Activated CD4-positive, alpha-beta T cell treated with anti-CD3 and anti-CD28 coated beads, Interleukin-10, Interleukin-2, amounts not matched to agents 100 ng/mL and 50 ng/mL, durations not matched to agents 16 hours and 8 hours (primary cell): ENCODE results near the gene SLC25A38.

Source experiments
- DNase-seq: peaks from one replicate; pipeline ENCODE4 v3.0.0-alpha.2; 2020

SLC25A38 gene

DNA sequence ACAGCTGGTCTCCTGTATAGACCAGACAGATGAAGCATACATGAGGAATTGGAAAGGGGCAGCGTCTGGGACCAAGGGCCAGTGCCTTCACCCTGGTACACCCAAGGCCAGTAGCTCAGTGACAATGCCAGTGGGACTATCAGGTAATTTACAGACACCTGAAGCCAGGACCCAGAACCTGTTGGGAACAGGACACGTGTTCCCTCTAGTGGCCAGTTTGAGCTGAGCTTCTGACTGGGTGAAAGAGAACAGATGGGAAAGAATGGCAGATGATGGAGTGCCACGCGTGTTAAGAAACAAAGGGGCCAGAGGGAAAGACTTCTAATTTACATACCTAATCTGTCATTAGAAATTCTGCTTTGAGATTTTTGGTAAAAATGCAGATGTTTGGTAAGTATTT is 5.1 kb upstream of the SLC25A38 start:
- DNase-seq, result peak; percentile 82

- DNase-seq, result no peak
Observed at GRCh38 chr3:39378957-39379777, 4.0 kb upstream of the SLC25A38 start.

- DNase-seq, result no peak
Observed at GRCh38 chr3:39379778-39380155, 3.4 kb upstream of the SLC25A38 start.

DNA sequence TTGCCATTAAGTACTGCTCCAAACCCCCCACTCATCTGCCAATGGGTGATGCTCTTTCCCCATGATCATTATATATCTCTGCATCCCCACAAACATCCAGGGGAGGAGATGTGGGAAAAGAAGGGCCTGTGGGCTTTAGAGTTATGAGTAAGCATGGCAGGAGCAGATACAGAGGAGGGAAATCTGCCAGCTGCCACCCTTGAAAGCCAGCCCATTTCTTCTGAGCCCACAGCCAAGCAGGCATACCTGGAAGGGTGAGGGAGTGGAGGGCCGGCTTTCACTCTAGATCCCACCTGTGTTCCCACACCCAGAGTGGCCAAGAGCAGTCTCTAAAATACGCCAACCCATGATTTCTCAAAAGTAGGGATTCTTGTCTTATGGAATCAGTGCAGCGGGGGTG is 1.7 kb upstream of the SLC25A38 start:
- no peak for DNase-seq

GRCh38 chr3:39383881-39384664 is 903 bp downstream of the SLC25A38 start:
- DNase-seq, result peak; percentile 98

- no peak for DNase-seq
Observed at GRCh38 chr3:39384665-39385000, 1.5 kb downstream of the SLC25A38 start.

DNA sequence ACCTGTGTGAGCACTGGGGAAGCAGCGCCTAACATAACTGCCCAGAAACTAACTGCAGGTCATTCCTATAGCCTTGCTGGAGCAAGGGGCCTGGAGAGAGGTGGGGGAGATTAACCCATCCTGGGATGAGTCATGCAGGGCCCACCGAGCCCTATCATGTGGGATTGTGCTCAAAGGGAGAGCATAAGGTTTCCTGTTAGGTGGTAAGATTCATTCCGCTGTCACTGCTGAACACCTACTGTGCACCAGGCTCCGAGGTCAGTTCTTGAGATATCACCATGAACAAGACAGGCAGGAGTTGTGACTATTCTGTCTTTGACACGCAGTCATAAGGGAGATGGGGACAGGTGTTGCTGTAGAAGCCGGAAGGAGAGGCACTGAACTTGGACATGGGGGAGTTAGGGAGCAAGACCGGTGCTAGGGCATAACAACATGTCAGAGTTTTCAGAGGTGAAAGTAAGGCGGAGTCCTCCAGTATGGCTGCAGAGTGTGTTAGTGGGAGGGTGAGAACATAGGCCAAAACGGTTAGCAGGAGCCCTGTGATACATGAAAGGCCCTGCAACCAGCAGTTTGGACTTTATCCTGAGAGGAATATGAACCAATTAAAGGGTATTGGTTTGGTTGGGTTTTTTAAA is 2.4 kb downstream of the SLC25A38 start:
- no peak for DNase-seq

- DNase-seq, result no peak
Observed at GRCh38 chr3:39386318-39386717, 3.1 kb downstream of the SLC25A38 start.

GRCh38 chr3:39387411-39387975 is 4.3 kb downstream of the SLC25A38 start:
- no peak for DNase-seq

GRCh38 chr3:39388153-39388552 is 5.0 kb downstream of the SLC25A38 start:
- no peak for DNase-seq

DNA sequence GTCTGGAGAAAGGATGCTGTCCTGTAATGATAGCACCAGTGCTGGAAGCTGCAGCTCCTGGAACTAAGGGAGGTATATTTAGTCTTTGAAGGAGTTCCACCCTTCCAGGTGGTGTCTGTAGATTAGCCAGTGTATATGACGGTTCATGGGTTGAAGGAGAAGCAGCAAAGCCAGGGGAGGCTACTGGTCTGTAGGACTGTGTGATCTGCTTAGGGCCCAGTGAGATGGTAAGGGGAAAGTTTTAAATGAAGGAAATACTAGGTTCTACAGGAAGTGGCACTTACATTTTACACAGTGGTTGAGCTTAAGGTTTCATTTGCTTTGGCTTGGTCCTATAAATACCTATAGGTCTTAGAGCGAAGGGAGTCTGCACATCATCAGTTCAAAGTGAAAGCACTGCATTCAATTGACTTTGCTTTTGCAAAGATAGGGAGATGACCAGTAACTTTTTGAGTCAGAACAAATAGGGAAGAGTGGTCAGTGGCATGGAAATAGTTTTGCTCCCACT is 5.6 kb downstream of the SLC25A38 start:
- DNase-seq, result peak; percentile 45

DNA sequence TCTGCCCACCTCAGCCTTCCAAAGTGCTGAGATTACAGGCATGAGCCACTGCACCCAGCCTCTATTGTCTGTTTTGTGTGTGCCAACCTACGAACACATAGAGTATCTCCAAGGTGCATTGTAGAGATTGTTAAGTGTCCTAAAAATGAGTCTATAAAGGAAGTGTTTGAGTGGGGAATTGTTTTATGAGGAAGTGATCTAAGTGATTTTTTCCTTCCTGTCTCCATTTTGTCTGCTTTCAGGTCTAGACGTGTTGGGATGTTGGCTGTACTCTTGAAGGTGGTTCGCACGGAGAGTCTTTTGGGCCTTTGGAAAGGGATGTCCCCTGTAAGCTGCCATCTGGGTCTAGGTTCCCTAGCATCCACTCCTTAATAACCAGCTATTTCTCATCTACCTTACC is 7.0 kb downstream of the SLC25A38 start:
- no peak for DNase-seq

- no peak for DNase-seq
Observed at GRCh38 chr3:39396690-39397089, 13.5 kb downstream of the SLC25A38 start.

DNA sequence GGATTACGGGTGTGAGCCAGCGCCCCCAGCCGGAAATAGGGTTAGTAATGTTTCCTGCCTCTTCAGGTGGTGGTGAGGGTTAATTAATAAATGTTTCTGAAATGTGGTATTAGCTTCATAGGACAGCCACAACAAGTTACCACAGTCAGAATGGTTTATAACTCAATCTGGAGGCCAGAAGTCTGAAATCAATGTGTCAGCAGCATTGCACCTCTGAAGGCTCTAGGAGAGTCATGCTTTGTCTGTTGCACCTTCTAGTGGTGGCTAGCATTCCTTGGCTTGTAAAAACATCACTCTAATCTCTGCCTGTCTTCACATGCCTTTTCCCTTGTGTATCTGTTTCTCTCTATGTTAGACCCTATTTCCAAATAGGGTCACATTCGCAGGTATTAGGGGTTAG is 15.5 kb downstream of the SLC25A38 start:
- no peak for DNase-seq

DNA sequence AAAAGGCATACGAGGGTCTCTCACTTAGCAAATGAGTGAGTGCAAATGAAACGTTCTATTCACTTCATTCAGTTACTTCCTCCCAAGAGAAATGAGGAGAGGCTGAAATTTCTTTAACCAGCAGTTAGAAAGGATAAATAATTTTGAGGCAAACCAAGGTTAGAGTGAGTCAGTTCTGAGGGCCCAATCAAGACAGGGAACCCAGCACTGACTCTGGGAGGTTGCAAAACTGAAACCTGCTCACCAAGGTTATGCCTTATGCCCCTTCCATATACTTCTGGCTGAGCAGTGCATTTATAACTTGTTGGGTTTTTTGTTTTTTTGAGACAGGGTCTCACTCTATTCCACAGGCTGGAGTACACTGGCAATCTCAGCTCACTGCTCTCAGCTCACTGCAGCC is 18.8 kb downstream of the SLC25A38 start:
- no peak for DNase-seq

- no peak for DNase-seq
Observed at GRCh38 chr3:39404943-39405686, 21.9 kb downstream of the SLC25A38 start.

DNA sequence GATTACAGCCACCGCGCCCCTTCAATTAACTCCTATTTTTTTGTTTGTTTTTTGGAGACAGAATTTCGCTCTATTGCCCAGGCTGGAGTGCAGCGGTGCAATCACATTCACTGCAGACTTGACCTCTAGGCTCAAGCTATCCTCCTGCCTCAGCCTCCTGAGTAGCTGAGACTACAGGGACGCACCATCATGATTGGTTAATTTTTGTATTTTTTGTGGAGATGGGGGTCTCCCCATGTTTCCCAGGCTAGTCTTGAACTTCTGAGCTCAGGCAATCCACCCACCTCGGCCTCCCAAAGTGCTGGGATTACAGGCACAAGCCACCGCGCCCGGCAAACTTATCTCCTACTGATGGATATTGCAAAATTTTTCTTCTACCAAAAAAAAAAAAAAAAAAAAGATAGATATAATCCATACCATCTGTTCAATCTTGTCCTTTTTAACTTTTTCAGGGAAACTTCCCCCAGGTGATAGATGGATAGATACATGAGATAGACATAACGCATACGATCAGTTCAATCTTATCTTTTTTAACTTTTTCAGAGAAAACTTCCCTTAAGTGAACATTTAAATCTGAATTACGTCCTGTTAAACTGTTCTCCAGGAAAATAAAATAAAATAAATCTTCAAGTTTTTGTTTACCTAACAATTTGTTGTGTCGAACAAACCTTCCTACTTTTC is 22.7 kb downstream of the SLC25A38 start:
- no peak for DNase-seq

DNA sequence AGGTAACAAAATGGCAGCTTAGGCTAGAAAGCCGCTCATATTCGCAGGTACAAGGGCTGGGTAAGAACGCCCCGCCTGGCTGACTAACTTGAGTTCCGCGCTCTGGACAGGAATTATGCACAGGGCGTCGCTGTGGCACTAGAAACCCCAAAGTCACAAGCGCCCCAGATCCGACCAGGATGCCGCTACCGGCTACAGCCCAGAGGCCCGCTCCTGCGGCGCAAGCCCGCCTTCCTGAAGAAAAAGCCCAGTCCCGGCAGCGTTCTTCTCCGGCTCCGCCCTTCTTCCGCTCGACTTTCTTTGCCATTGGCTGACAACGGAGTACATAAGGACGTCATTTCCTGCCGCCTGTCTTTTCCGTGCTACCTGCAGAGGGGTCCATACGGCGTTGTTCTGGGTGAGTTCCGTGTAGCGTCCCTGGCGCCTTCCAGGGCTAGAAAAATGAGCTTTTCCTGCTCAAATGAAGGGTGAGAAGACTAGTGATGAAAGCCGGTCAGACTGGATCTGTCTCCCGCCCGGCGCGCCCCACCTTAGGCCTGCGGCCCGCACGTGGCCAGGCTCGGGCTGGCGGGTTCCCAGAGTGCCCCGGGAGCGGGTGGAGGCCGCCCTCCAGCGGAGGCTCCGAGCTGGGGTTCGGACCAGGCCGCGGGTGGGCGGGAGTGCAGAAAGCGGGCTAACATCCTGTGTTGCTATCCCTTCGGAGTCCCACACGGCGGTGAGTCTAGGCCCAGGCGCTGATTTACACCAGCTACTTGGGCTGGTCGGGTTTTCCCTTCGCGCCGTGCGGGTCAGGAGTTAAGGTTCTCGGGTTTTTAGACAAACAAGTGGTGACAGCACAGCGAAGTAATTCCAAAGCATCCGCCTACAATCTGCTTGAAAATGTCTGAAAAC is 23.4 kb downstream of the SLC25A38 start, which contains the start of gene RPSA:
RPSA (plus strand) TSS at position 353 of the 891 bp plus-strand sequence. CDS start 934 bp downstream, outside the sequence.
- DNase-seq, result peak; percentile 99

DNA sequence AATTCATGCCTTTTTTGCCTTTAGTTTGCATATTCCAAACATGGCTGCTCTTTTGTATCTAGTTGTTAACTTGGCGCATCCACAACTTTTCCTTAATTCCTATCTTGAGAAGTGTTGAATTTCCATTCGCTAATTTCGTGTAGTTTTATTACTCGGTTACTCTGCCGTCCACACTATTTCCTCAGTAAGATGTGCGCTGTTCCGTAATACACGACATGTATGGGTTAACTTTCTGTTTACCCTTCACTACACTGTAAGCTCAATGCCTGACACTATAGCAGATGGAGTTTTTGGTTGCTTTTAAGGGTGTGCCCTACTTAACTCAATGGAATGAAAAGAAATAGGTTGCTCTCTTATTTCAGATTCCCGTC is 24.1 kb downstream of the SLC25A38 start:
- no peak for DNase-seq

DNA sequence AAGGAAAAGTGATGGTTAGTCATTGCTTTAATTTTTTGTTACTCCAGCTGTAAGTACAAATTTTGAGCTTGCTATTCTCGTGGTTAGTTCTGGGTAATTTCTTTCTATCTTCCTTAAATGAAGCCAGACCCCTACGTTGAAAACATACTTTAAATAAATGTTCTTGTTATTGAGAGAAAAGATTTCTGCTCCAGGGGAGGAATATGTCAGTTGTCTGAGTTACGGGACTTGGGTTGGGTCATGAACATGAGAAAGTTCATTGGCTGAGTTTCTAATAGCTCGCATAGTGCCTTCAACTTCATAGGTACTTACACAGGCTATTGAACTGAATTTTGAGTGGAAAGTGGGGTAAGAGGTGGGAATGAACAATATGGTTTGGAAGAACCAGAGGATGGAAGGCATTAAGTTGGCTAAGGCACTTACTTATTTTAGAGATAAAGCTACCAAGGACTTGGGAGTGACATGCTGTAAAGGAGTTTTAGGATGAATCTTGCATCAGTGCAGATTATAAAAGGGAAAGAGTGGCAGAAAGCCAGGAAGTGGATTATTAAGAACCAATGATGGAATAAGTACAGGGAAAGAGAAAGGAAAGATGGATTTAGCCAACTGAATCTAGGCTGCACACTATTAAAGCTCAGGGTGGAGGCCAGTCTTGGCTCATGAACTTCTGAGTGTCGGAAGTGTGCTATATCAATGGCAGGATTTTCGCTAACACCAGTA is 24.8 kb downstream of the SLC25A38 start:
- DNase-seq, result no peak
